HT1080 (cell line): ENCODE results near the gene ST6GALNAC4. TPM values are rescaled to one million over a fixed set of nuclear protein-coding genes. Genes with fewer than 3 reads are reported as not detected.

Experiments used
- DNase-seq: peaks from one replicate; pipeline ENCODE4 v3.0.0-alpha.2; 2015; ENCODE audit warnings: low read depth
- total RNA-seq: library from RNA; depleted of rRNA; stranded (reverse); fragments of >200 nt; shearing (Covaris generic); gene quantifications from 2 replicates; pipeline ENCODE4 v1.2.3, GENCODE V29; 2014

Gene ST6GALNAC4
- total RNA-seq, 1 experiment from 2014 or later, result 43.4 TPM

GRCh38 chr9:127931092-127931881, 14.4 kb upstream of the ST6GALNAC4 start:
- peak; percentile 72 for DNase-seq

DNA sequence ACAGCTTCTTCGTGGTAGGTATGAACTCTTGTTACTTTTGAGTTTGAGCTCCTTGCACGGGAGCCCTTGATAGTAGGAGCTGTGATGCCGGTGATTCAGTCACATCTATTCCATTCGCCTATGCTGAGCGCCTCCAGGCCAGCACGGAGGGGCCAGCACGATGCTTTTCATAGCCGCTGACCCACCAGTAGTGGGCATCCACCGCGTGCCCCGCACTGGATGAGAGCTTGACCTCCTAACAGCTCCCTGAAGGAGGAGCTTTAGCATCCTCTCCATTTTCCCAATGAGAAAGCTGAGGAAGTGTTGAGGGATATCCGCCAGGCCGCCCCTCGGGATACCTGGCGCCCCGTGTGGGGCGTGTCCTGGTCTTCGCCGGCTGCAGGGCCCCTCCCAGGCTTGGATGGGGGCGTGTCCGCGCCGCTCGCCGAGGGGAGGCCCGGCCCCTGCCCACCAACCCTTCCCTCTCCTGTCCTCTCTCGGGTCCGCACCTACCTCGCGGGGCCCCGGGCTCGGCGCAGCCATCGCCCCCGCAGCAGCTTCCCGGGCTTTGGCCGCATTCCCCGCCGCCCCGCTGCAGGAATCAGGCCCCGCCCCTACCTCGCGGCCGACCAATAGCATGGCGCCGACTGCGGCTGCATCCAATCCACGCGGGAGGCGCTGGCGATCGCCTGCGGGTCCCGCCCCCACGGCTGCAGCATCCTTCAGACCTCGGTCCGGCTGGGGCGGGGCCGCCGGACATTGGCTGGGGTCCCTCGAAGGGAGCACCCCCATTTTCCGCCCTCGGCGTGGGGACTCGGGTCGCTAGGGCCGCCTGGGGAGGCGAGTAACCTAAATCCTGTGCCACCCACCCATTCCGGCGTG, 13.6 kb upstream of the ST6GALNAC4 start, which contains the start of gene PIP5KL1:
Gene PIP5KL1, minus strand, starts transcription at position 547 of the 861 bp plus-strand sequence. Its CDS starts 25 bp downstream, at position 522.
- peak; percentile 79 for DNase-seq

- no peak for DNase-seq
Observed at GRCh38 chr9:127929625-127929979, 12.8 kb upstream of the ST6GALNAC4 start.

- DNase-seq, result no peak
Observed at GRCh38 chr9:127928676-127929624, 12.1 kb upstream of the ST6GALNAC4 start.

GRCh38 chr9:127927988-127928675, 11.3 kb upstream of the ST6GALNAC4 start:
- no peak for DNase-seq

DNA sequence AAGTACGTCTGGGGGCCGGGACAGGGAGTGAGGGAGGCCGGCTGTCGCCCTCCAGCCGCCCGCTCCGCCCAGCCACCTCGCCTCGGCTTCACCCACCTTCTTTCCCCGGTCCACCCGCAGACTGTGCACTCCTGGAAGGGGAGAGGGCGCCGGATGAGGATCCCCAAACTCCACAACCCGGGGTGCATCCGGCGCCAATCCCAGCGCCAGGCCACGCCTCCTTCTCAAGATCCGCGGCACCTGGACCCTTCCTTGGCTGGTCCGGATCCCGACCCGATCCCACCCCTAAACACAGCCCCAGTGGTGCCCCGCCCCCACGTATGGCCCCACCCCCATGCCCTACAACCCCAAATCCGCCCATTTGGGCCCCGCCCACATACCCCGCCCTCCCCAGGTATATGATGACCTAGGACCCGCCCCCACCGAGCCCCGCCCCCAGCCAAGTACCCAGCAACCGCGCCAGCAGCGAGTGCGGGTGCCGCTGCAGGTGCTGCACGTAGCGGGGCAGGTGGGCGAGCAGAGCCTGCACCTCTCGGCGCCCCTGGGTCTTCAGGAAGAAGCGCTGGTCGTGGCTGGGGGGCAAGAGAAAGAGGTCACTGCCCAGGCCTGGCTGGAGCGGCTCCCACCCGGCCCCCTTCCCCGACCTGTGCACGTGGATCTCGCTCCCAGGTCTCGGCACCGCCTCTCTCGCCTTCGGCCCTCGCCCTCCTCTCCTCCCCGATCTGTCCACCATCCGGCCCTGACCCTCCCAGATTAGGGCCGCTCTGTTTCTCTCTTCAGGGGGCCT, 10.6 kb upstream of the ST6GALNAC4 start:
- no peak for DNase-seq

GRCh38 chr9:127926906-127927200, 10.0 kb upstream of the ST6GALNAC4 start:
- no peak for DNase-seq

GRCh38 chr9:127925959-127926905, 9.4 kb upstream of the ST6GALNAC4 start:
- DNase-seq, result no peak

DNA sequence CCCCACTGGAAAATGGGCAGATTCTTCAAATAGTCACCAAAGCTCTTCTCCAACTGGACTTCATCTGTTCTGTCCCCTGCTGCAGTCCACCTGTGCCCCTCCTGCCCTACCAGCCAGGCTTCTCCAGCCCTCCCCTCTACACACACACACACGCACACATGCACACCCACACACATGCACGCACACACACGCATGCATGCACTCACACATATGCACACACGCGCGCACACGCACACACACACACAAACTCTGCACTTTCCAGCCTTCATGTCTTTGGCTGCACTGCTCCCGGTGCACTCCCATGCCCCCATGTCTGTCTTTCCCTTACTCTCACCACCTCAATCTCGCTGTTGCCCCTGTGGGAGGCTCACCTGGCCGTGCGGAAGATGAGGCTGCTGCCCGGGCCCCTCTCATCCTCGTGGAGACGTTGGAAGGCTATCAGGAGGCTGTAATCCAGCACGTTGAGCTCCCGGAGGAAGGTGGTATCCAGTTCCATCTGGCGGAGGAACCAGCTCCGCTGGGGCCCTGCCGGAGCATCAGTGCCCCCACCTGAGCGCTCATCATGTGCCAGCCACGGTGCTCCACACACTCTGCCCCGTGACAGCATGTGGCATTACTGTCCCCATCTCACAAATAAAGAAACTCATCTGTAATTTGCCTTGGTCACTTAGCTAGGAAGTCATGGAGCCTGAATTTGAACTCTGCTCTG, 8.0 kb upstream of the ST6GALNAC4 start:
- no peak for DNase-seq

DNA sequence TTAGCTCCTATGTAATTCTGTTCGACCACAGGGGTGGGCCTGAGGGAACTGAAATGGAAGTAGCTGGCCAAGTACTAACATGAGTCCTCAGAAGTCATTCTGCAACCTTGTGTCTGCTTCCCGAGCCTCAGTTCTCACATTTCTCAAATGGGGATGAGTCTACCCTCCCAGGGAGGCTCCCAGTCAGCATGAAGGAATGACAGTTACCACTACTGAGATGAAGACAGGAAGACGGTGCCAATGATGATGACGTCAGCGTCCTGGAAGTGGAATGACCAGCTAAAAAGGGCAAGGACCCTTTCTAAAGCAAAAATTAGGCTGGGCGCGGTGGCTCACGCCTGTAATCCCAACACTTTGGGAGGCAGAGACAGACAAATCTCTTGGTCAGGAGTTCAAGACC, 6.9 kb upstream of the ST6GALNAC4 start:
- peak; percentile 95 for DNase-seq

DNA sequence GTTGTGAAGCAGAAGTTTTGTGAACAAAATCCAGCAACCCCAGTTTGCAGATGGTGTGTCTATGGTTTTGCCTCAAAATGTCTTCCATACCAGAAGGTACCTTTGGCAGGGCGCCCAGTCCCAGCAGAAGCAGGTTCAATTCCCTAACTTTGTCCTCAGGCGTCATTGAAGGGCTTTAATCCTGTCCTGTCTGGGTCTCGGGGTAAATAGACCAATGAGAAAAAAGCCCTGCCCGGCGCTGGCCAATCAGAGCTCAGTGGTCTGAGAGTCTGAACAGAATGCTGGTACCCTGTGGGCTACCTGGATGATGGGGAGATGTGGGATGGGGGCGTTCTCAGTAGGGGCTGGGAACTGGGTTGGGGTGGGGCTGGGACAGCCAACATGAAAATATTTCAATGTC, 6.2 kb upstream of the ST6GALNAC4 start:
- no peak for DNase-seq

GRCh38 chr9:127921557-127922120, 4.8 kb upstream of the ST6GALNAC4 start:
- DNase-seq, result peak; percentile 47

DNA sequence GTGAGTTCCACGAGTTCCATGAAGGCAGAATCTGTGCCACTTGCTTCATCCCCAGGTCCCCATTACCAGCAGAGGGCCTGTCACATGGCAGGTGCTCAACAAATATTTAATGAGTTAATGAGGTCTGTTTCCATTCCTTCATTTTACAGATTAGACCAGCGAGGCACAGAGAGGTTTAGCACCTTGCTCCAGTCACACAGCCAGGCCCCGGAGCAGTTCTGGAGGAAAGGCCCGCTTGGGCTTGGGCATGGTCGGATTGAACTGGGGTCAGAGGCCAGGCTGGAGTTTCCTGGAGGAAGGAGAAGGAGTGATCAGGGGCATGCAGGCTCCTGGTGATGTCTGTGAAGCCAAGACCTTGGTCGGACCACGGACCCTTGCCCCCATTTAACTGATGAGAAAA, 4.0 kb upstream of the ST6GALNAC4 start:
- DNase-seq, result no peak

GRCh38 chr9:127919253-127919815, 2.5 kb upstream of the ST6GALNAC4 start:
- DNase-seq, result peak; percentile 100

GRCh38 chr9:127918183-127919107, 1.6 kb upstream of the ST6GALNAC4 start:
- DNase-seq, result peak; percentile 57

- no peak for DNase-seq
Observed at GRCh38 chr9:127917603-127918002, 762 bp upstream of the ST6GALNAC4 start.
